ENCODE results near the gene DEFB132. TPM values are rescaled to one million over a fixed set of nuclear protein-coding genes. Genes with fewer than 3 reads are reported as not detected.

The DEFB132 gene
- total and polyA plus RNA-seq, 2 experiments from 2014 or later: not detected

GRCh38 chr20:210809-211502 lies 46.6 kb upstream of the DEFB132 start (continued):
- TF ChIP-seq JUNB (IDR thresholded peaks at IDR 0.05; ENCODE audit: unreplicated experiment) (no peak), REST (IDR thresholded peaks at IDR 0.05; ENCODE audit: unreplicated experiment) (no peak), ETS1 (IDR thresholded peaks at IDR 0.05) (no peak)

GRCh38 chr20:214383-214782 lies 43.1 kb upstream of the DEFB132 start:
- Histone ChIP-seq H3K9me2 (ENCODE audit: insufficient read depth) (no peaks in the 10 kb centered on the region), H3K27ac (ENCODE audit: low read depth) (no peak overlapping the region), H3K4me1 (ENCODE audit: insufficient read depth) (no peaks in the 10 kb centered on the region), H2AFZ (no peak overlapping the region; the same call in 1 of the 2 replicates), H3K36me3 (ENCODE audit: insufficient read depth) (no peaks in the 10 kb centered on the region), H3K79me2 (replicated peaks; ENCODE audit: insufficient read depth) (no peaks in the 10 kb centered on the region), H3K4me2 (no peak overlapping the region), H3K27me3 (ENCODE audit: insufficient read depth) (peaks cover 74% of the 10 kb centered on the region), H3F3A (replicated peaks; ENCODE audit: low read depth) (no peaks in the 10 kb centered on the region), H4K20me1 (replicated peaks; ENCODE audit: insufficient read depth) (no peaks in the 10 kb centered on the region; the same call in 1 of the 2 replicates), H3K4me3 (no peak overlapping the region)
- Mint-ChIP-seq H3K4me3 (no peak overlapping the region), H3K27me3 (ENCODE audit: insufficient read depth, low read depth, poor library complexity) (no peaks in the 10 kb centered on the region), H3K9me3 (no peaks in the 10 kb centered on the region), H3K36me3 (ENCODE audit: low read depth) (no peaks in the 10 kb centered on the region), H3K27ac (no peak overlapping the region), H3K4me1 (no peaks in the 10 kb centered on the region)
- ATAC-seq (no peak), DNase-seq (ENCODE audit: low spot score) (no peak)
- TF ChIP-seq EZH2phosphoT487 (IDR thresholded peaks at IDR 0.05; ENCODE audit: unreplicated experiment): no peak
- TF ChIP-seq CTCF (conservative IDR thresholded peaks at IDR 0.05; ENCODE audit: low read depth in 2 of 2): no peak
- TF ChIP-seq POLR2AphosphoS5 (IDR thresholded peaks at IDR 0.05; ENCODE audit: low read depth): no peak
- TF ChIP-seq EZH2 (IDR thresholded peaks at IDR 0.05; ENCODE audit: low read depth, unreplicated experiment): no peak
- no peak for TF ChIP-seq ZNF331 (CRISPR knock-in tag; IDR thresholded peaks at IDR 0.05; ENCODE audit: low read depth)
- TF ChIP-seq REST (IDR thresholded peaks at IDR 0.05; ENCODE audit: unreplicated experiment): no peak
- TF ChIP-seq CREB1 (CRISPR knock-in tag; IDR thresholded peaks at IDR 0.05; ENCODE audit: low read depth): no peak

Measured in GM23338 (cell line).